ENCODE data around the gene GATM.
"Not testable (repeated sequence)": the region's sequence is repeated elsewhere in the genome, so short reads cannot be mapped to it uniquely, and the experiment has no call there.

The GATM gene

GRCh38 chr15:45389351-45389750 is 11.0 kb upstream of the GATM start:
- no peak for DNase-seq (ENCODE audit: low read depth)

GRCh38 chr15:45387380-45388007 is 9.2 kb upstream of the GATM start:
- DNase-seq (ENCODE audit: low read depth): no peak

- DNase-seq (ENCODE audit: low read depth): no peak
Measured at GRCh38 chr15:45386974-45387373, 8.6 kb upstream of the GATM start.

GRCh38 chr15:45386420-45386819 is 8.1 kb upstream of the GATM start:
- DNase-seq (ENCODE audit: low read depth): no peak

GRCh38 chr15:45385590-45385989 is 7.2 kb upstream of the GATM start:
- DNase-seq (ENCODE audit: low read depth): no peak

- DNase-seq (ENCODE audit: low read depth): no peak
Measured at GRCh38 chr15:45384700-45385099, 6.4 kb upstream of the GATM start.

DNA sequence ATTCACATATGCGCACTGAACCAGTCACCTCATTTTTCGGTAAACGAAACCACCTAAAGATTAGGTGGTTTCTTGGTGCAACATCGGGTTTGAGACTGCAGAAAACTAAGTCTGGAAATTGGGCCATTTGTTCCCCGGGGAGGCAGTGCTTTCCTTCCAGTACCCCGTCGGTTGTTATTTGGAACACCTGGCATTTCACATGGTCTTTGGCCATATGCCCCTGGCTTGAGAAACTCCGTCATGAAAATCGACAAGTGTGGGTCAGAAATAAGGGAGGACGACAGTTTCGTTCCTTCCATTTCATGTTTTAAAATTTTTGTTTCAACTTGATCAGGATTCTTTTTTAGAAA is 544 bp upstream of the GATM start:
- DNase-seq (ENCODE audit: low read depth): no peak

DNA sequence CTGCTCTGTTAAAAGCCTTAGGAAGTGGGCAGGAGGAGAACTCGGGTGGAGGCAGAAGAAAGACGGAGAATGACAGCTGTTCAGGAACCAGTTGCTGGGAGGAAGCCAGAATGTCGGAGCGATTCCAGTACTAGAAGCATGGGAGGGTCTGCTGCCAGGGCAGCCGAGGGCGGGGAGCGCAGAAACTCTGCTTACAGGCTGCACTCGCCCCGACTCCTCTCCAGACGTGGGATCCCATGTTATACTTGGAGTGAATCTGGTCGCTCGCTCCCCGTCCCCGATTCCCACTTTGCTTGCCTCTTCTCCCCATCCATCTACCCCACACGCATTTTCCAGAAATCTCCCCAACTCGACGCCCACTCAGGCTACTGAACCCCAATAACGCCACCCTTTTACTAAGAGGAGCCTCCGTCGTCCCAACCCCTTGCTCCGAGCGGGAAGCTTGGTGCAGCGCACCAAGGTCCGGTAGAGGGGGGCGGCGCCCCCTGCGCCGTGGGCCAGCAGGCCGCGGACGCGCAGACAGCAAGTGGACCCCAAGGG is 665 bp downstream of the GATM start:
- no peak for DNase-seq (ENCODE audit: low read depth)

DNA sequence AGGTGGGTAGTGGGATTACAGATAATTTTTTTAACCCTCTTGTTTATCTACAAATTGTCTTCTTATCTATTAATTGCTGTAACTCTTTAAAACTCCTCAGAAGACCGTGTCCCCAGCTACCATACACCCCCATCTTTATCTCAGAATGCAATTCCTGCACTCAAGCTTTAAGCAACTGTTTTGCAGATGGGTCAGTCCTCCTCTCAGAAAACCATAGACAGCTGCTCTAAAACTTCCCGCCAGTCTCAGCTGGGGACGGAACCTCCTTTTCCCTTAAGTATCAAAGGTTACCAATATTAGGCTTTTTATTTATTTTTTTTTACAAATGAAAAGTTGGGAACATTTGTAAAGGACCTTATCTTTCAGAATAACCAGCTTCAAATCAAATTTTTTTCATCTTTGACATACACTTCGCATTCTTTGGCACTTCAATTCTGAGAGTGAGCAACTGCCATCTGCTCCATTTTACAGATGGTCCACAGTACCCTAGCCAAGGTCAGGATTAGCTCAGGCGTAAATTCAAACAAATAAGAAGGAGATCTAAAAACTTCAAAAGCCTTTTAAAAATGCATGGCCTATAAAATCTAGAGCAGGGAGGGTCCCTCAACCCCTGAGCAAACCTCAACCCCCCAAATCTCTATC is 1.3 kb downstream of the GATM start:
- DNase-seq (ENCODE audit: low read depth): no peak

DNA sequence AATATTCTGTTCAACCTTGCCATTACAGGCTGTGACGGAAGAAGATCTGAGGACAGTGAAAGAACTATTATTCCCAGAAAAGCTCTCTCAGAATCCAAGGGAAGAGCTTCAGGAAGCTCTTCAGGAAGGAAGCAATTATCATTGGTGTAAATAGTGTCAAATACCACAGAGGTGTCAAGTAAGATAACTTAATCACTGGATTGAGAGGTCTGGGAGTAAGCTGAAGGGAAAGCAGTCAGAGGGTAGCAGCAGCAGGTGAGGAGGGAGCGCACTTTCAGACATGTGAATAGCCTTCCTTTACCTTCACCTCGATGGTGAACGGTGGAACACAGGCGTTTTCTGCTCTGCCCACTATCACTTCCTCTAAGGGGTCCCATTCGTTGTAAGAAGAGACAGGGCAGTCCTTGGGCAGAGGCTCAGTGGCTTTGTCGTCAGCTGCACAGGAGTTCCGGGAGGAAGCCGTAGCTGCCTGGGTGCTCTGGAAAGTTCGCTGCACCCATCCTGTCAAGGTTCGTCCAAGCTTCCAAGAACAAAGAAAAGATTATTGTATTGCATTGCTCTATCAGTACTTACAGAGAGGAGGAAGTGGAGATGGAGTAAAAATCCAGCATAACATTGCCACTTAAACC is 1.9 kb downstream of the GATM start:
- no peak for DNase-seq (ENCODE audit: low read depth)

DNA sequence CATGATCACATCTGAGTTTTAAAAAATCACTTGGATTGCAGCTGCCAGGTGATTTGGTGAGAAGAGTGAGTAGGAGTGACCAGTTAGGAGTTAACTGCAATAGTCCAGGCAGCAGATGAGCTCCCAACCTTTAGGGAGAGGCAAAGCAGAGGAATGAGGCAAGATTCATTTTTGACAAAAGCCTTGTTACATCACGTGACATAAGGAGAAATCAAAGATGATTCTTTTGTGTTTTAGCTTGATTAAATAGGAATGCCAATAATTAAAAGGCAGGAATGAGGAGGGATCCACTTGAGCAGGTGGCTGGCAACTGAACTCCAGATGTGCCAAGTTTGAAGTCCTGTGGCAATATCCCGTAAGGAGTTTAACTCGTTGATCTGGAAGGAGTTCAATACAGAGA is 2.5 kb downstream of the GATM start:
- DNase-seq (ENCODE audit: low read depth): no peak

DNA sequence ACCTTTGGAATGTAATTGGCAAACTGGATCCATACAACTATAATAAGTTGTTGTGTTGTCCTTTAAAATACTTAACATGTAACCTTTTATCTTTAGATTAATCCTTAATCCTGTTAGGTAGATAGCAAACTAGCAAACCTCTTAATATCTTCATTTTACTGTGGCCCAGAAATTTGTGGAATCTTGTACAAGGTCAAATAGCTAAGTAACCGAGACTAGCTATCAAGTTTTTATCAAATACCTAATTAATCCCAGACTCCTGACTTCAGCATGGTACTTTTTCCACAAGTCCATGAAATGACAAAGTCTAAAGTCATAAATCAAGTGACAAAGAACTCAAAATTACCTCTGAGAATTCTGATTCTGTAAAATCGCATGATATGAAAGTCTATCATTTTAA is 4.4 kb downstream of the GATM start:
- DNase-seq (ENCODE audit: low read depth): no peak

DNA sequence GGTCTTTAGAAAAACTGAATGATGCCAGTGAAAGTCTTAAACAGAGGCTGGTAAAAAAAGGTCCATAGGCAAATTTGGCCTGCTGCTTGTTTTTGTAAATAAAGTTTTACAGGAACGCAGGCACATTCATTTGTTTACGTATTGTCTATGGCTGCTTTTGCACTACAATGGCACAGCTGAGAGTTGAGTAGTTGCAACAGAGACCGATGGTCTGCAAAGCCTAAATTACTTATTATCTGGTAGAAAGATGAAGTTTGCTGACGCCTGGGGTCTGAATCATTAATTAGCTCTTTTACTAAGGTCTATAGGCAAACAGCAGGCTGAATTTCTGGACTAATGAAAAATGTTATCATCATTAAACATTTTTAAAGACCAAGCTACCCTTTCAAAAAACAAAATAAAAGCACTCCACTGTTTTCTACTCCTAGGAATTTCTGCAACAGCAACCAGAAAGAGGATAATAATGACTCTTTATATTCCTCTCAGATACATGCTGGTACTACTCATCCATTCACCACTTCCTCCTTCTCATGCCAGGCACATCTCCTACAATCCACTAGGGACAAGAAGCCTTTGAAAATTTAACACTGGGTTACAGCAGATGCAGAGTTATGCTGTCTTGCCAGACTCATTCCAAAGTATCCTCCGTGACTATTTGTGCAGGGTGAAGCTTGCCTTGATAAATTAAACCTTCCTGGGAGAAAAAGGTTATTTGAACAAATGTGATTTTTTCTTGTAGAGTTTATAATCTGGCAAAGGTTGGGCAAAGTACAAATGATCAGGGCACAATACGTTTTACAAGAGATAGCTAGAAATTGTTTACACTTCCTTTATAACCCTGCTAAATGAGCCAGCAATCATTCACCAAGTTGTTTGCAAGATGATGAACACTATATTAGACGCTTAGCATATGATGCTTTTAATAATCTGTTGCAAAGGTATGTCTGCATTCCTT is 6.0 kb downstream of the GATM start:
- no peak for DNase-seq (ENCODE audit: low read depth)

- DNase-seq (ENCODE audit: low read depth): no peak
Measured at GRCh38 chr15:45371546-45371945, 6.8 kb downstream of the GATM start.

DNA sequence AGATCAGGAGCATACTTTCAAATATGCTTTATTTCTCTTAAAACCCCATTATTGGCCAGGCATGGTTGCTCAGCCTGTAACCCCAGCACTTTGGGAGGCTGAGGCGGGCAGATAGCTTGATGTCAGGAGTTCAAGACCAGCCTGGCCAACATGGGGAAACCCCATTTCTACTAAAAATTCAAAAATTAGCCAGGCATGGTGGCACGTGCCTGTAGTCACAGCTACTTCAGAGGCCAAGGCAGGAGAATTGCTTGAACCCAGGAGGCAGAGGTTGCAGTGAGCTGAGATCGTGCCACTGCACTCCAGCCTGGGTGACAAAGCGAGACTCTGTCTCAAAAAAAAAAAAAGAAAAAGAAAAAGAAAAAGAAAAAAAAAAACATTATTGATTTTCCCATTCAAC is 8.3 kb downstream of the GATM start:
- not testable (repeated sequence) for DNase-seq (ENCODE audit: low read depth)

DNA sequence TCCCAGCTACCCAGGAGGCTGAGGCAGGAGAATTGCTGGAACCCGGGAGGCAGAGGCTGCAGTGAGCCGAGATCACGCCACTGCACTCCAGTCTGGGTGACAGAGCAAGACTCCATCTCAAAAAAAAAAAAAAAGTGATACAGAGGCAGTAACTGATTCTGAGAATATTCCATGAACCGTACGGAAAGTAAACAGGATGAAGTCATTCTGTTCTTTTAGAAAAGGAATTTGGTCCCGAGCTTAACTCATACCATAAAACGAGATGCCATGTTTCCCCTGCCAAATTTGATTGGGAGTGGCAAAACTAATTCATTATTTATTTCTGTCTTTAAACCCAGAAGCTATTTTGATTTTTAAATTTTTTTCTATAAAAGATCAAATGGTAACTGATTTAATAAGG is 11.1 kb downstream of the GATM start:
- not testable (repeated sequence) for DNase-seq (ENCODE audit: low read depth)

DNA sequence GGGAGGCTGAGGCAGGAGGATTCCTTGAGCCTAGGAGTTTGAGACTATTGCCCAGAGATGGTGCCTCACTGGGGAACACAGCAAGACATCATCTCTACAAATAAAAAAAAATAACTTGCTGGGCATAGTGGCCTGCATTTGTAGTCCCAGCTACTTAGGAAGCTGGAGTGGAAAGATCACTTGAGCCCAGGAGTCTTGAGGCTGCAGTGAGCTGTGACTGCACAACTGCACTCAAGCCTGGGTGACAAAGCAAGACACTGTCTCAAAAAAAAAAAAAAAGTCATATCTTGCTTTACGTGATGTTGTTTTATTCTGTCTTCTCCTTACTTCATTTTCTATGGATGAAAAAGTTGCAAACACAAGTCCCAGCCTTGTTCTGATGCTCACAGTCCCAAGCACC is 14.1 kb downstream of the GATM start:
- DNase-seq (ENCODE audit: low read depth): no peak

- DNase-seq (ENCODE audit: low read depth): no peak
Measured at GRCh38 chr15:45363801-45364200, 14.5 kb downstream of the GATM start.

DNA sequence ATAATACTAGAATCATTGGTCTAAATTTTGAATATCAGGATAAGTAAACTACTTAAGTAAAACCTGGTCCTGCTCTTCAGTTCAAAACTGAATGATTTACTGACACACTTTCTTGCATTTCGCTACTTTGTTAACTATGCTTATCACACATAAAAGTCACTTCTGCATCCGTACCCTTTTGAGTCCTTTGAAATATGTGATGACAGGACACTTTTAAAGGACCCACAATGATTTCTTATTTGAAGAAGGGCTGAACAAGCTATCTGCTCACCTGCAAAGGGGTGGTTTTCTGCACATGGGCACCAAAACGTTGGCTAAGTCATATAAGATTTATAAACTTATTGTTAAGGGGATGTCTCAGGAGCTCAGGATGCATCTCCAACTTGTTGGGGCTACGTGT is 15.0 kb downstream of the GATM start:
- DNase-seq (ENCODE audit: low read depth): no peak

DNA sequence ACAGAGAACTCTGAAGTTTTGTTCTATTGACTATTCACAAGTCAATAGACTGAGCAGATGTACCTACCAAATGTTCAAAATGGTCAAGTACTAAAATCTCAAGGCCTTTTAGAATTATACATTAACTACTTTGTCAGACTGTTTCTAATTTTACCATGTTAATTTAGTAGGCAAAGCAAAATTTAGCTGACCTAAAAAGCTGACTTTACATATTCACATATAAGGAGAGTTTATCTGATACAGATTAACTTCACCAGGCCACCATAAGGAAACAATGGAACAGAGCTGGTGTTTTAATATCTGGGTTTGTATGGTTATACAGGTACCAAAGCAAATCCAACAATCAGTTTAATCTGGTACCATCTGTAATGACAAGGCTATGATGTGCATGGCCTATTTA is 15.9 kb downstream of the GATM start:
- DNase-seq (ENCODE audit: low read depth): no peak

GRCh38 chr15:45361878-45362277 is 16.5 kb downstream of the GATM start:
- DNase-seq (ENCODE audit: low read depth): no peak

DNA sequence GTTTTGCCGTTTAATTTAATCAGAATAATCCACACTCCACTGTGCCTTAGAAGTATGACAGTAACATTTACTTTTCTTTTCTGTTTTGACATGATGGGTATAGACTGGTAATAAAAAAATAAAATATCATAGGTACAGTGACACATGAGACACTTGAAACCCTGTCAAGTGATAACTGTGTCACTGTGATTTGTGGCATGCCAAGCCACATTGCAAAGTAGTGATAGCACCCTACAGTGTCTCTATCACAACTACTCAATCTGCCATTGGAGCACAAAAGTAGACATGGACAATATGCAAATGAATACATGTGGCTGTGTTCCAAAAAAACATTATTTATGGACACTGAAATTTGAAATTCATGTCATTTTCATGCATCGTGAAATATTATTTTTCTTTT is 22.5 kb downstream of the GATM start:
- DNase-seq (ENCODE audit: low read depth): no peak
